Measurements from ENCODE around the gene NAA11. TPM values are rescaled to one million over a fixed set of nuclear protein-coding genes. Genes with fewer than 3 reads are reported as not detected.

NAA11 gene
- not detected in 2 replicates for total RNA-seq

DNA sequence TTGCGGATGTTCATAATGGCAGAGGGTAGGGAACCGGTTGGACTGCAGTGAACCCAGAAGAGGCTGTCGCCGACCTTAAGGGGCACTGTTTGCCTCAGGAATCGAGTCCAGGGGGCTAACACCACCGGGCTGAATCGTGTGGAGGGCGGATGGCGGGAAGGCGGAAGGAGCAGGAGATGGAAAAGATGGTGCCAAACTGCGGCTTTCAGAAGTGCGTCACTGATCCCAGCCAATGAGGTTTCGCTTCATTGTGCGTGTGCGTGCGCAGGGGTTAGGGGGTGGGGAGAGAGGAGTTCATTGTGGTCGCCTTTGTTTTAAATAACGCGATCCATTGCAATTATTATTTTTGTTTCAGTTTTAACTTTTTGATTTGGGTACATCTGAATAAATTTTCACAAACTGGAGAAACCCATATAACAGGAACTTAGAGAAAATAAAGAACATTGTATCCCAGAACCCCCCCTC lies at the start of gene NAA11:
TSS of gene NAA11 (minus strand) at position 198 of the 465 bp plus-strand sequence. CDS start at position 14, 184 bp downstream.

Other genes starting within 250 kb of the NAA11 start
- not detected in 2 replicates for gene GK2, start 82.2 kb upstream of the NAA11 start, total RNA-seq